HG03575 (cell line): ENCODE results near the gene URB1.

Experiments
- ATAC-seq: cut with Tn5 transposase; IDR thresholded peaks from one replicate; pipeline ENCODE4 v1.9.1; 2021; ENCODE audit not compliant: unreplicated experiment, insufficient number of reproducible peaks, low FRiP score; ENCODE audit errors: extremely low read depth

The URB1 gene

DNA sequence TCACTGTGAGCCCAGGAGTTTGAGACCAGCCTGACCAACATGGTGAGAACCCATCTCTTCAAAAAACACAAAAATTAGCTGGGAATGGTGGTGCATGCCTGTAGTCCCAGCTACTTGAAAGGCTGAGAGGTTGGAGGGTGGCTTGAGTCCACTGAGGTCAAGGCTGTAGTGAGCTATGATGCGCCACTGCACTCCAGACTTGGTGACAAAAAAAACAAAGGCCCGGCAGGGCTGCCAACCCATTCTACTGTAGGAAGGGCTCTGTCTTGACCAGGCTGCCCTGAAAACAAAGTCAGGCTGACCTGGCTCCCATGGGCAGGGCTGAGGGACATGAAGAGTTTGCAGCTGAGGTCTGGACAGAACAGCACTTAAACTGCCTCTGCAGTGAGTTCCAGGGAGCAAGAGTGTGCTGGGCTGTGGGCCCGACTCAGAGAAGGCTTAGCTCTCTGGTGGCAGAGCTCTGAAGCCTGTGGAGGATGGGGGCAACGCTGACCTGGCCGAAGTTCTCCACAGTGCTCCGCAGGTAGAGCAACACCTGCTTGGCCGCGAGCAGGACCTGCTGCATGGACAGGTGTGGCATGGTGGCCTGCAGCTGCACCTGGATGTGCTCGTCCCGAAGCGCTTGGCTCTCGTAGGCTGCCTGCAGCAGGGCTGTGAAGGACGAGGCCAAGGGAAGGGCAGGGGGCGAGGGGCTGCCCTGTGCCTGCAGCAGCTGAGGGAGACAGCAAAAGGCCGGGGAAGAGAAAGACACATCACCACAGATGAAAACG lies 42.4 kb downstream of the URB1 start:
- ATAC-seq, result no peak

- no peak for ATAC-seq
Measured at GRCh38 chr21:32349333-32349944, 43.4 kb downstream of the URB1 start.

GRCh38 chr21:32348604-32349332 lies 44.0 kb downstream of the URB1 start:
- no peak for ATAC-seq

GRCh38 chr21:32347977-32348376 lies 44.8 kb downstream of the URB1 start:
- ATAC-seq, result no peak

DNA sequence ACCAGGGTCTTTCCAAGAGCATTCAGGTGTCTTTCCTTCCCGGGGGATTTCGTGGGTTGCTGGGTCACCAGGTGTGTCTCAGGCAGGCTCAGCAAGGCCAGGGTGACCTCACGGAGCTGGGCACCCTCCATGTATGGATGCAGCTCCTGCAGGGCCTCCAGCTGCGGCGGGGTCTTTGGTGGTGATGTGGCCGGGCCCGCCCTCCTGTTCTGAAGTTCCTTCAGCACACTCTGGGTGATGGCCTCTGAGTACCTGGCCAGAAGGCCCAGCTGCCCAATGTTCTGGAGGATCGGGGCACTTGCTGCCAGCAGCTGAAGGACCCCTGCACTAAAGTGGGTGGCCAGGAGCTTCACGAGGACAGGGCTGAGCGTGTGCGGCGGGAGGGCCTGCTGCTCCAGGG lies 45.5 kb downstream of the URB1 start:
- no peak for ATAC-seq

GRCh38 chr21:32346951-32347350 lies 45.9 kb downstream of the URB1 start:
- no peak for ATAC-seq

DNA sequence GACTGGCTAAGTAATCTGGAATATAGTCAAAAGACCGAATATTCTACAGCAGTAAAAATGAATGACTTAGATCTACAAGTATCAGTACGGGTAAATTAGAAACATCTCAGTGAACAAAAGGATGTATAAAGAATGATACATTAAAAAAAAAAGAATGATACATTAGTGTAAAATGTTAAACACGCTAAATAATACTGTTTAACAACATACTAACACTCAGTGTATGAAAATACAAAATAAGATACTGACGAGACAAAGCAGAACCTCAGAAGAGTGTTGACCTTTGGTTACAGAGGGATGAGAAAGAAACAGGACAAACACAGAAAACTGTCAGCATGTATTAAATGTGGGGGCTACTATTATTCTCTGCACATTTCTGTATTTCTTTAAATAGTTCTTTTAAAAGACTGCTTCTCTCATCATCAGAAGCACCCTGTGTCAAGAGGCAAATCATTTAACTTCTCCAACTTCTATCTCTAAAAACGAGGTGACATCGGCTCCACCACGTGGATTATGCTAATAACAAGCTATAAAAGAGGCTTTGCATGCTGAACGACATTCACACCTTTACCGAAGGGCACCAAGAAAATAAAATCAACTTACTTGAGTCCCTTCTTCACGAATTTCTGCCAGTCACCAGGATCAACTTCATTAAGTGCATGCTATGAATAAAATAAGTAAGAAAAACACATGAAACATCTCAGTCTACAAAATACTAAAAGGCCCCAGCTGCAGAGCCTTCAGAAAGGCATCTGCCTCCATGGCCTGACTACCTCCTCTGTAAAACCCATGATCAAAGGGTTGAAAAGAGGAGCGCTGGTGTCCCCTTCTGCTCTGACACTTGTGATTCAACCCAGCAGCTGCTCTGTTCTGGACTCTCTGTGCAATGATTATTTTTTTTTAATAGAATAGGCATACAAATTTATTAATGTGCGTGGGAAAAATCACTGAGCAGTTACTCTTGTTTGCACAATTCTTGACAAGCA lies 51.7 kb downstream of the URB1 start:
- no peak for ATAC-seq

- ATAC-seq, result no peak
Measured at GRCh38 chr21:32338209-32338921, 54.4 kb downstream of the URB1 start.

DNA sequence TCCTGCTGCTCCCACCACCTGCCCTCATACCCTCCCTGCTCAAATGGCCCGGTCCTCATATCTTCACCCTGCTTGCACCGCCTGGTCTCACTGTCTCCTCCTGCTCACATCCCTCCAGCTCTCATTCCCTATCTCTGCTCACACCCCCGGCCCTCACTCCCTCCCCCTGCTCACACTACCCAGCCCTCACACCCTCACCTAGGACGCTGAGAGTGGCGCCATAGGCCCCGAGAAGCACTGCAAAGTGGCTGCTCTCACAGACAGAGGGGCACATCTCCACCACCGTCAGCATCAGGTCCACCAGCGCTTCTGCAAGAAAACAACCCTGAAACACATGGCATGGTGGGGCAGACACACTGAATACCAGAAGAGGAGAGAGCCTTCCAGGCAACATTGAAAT lies 55.6 kb downstream of the URB1 start:
- no peak for ATAC-seq

GRCh38 chr21:32336711-32337110 lies 56.1 kb downstream of the URB1 start:
- ATAC-seq, result no peak

DNA sequence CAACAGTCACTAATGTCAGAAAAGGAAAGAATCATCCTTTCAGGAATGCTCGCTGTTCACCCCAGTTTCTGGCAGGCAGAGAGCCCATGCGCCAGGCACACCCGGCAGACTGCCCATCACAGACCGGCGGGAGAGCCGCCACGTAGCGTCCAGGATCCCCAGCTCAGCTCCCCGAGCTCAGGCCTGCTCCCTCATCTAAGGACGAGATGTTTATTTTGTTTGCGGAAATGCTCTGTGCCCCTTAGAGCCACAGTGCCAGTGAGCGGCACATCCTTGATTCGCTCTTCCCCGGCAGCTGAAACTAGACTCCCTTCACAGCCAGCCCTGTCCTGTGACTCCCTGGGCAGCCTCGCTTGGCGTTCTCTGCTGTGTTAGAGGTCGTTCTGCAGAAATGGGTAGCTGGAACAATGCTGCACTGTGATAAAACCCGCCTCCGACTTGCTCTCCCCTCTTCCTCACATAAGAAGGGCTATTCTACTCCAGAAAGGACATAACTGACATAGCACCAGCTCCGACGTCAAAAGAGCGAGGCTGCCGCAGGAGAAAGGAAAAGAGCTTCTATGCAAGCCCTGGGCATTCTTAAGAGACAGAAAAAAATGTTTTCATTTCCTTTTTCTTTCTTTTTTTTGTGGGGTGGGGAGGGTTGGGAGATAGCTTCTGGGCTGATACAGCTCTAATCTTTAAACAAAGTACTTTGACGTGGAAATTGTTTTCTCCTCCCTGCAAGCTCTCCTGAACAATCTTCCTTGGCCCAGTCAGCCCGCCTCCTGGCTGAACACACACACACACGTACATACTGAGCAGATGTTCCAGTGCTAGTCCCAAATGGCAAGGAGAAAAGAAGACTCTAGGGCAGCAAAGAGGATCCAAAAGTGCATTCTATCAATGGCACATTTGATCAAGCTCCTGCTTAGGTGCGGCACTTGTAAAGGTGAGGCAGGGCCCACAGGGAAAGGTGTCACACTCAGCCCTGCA lies 56.9 kb downstream of the URB1 start:
- ATAC-seq, result no peak

DNA sequence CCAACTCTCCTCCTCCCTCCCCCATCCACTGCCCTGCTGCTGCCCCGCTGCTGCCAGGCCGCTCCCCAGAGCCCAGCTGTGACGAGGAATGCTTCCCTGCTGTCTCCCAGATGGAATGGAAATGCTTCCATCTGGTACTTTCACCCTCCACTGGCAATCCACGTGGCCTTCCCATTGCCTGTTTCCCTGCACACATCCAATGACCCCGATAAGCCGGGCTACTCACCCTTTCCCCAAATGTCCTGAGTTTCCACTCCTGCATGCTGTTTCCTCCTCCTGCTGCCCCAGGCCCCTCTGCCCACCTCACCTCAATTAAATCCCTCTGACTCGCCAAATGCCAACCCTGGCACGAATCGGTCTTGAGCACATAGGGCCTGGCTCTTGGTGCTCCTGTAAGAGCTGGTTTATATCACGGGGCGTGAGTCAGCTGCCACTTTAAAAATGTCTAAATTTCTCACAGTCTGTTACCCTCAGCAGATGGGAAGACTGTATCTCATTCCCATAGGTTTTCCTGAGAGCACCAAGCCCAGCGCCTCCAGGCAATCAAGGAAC lies 57.8 kb downstream of the URB1 start:
- ATAC-seq, result no peak

- no peak for ATAC-seq
Measured at GRCh38 chr21:32333953-32334673, 58.7 kb downstream of the URB1 start.

DNA sequence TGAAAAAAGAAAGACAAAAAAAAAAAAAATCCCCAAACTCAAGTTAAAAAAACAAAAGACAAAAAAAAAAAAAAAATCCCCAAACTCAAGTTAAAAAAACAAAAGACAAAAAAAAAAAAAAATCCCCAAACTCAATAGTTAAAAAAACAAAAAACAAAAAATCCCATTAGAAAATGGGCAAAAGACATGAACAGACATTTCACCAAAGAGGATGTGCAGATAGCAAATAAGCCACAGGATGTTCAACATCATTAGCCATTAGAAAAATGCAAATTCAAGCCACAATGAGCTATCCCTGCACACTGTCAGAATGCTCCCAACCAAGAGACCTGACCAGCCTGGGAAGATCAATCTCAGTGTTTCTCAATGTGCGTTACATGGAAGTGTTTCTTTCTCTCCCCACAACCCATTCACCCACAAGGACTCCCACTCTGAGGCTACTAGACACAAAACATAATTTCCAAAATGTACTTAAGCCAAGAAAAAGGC lies 60.3 kb downstream of the URB1 start:
- no peak for ATAC-seq

DNA sequence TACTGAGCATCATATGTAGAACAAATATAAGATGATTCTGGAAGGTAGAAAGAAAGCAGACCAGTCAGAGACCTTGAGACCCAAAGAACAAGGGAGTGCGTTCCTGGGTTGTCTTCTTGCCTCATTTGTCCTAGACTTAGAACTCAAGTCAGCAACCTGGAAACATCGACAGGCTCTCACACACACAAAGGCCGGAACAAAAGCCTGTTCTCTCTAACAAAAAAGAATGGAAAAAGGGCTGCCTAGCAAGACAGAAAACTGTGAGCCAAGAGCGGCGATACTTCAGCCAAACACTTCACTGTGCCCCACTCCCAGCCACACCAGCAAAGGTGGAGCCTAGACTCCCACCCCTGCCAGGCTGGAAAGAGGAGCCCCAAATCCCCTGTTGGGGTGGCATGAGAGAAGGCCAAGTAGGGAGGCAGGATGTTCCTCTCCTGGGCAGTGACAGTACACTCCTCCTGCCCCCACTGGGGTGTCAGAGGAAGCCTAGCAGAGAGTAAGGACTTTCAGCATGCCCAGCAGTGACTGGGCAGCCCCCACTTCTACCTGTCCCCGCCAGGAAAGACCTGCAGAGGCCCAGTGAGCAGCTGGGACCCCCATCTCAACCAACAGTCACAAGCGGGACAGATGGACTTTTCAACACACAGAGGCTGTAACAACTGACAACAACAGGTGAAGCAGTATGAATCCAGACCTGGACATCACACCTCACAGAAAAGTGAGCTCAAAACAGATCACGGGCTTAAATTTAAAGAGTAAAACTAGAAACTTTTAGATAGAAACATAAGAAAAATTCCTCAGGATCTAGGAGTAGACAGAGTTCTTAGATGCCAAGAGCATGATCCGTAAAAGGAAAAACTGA lies 61.1 kb downstream of the URB1 start:
- no peak for ATAC-seq
